GM18951 (cell line): ENCODE results near the gene FNDC1.

Experiments
- POLR2A ChIP-seq: IDR thresholded peaks from 4 replicates; pipeline ENCODE4 v1.6.1; 2011; ENCODE audit warnings: mild to moderate bottlenecking; ENCODE audit not compliant: insufficient read length, insufficient read depth; ENCODE audit errors: extremely low read depth
- in situ Hi-C: fragments of 300-500 bp; cut with MboI; formaldehyde crosslinking; loops from one replicate; pipeline ENCODE4 v1.12.0; 2022; ENCODE audit warnings: low sequenced_read_pairs, mixed read lengths, inconsistent platforms; ENCODE audit not compliant: unreplicated experiment

The FNDC1 gene

GRCh38 chr6:159204605-159205004 lies 35.4 kb downstream of the FNDC1 start:
- in situ Hi-C loops, result no loop called here
- no peak for TF ChIP-seq POLR2A

DNA sequence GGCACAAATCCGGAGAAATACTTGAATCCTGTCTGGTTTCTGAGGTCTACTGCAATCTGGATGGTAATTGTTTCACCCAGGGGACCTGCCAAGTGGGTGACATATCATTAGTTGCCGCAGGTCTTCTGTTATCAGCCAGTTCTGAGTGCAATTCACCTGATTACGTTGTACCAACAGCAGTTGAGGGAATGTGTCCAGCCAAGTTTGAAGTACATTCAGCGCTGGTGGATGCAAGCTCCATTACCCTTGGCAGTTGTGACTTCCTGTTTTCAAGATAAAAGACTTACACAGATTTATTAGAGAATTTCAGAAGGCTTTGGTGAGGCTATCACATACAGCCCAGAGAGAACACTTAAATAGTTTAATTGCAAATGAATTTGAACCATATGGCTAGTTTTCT lies 42.8 kb downstream of the FNDC1 start:
- in situ Hi-C loops, result no loop called here
- TF ChIP-seq POLR2A, result no peak

DNA sequence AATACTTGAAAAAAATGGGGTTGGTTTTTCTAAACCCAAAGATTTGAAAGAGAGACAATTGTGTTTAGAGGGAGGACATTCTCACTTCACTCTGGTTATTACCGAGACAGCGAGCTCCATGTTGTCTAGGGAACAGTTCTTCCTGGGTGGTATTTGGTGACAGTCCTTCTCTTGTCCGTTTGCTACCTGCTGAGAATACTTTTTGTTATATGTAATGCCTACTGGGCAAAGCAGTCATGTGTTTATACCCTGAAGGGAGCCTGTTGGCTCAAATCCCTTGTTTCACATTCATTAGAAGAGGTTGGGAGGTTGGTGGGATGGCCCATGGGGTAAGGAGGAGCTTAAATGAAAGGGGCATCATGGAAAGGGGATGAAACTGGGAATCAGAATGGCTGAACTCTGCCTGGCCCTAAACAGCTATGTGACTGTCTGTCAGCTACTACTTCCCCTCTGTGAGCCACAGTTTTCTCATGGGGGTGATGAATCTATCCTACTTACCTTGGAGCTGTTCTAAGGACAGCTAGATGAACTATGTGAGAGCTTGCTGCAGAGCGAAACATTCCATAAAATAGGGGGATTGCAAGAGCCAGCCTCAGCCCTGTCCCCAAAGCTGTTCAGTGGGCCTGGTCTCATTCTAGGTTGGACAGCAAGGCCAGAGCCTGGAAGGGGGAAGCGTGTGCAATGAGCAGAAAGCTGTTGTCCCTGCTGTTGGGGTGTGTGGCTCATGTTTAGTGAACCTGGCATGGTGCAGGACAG lies 43.5 kb downstream of the FNDC1 start:
- in situ Hi-C loops, result no loop called here
- TF ChIP-seq POLR2A, result no peak

DNA sequence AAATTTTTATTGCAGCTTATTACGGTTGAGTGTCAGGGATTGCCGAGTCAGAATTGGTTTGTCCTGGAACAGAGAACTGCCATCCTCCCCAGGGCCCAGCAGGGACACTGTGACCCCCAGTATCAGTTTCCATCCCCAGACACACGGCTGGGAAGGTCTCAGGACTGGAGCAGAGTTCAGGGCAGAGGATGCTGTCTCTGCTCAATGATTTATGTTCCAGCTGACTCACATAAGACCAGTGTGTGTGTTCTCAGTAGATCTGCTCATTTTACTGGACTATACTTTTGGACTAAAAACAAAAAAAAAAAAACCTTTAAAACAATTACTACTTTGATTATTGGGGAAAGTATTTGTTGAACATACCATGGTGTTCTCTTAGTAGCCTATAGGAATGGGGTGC lies 44.2 kb downstream of the FNDC1 start:
- in situ Hi-C loops, result no loop called here
- no peak for TF ChIP-seq POLR2A

- no peak for TF ChIP-seq POLR2A
- in situ Hi-C loops, result no loop called here
Measured at GRCh38 chr6:159214281-159214680, 45.1 kb downstream of the FNDC1 start.

DNA sequence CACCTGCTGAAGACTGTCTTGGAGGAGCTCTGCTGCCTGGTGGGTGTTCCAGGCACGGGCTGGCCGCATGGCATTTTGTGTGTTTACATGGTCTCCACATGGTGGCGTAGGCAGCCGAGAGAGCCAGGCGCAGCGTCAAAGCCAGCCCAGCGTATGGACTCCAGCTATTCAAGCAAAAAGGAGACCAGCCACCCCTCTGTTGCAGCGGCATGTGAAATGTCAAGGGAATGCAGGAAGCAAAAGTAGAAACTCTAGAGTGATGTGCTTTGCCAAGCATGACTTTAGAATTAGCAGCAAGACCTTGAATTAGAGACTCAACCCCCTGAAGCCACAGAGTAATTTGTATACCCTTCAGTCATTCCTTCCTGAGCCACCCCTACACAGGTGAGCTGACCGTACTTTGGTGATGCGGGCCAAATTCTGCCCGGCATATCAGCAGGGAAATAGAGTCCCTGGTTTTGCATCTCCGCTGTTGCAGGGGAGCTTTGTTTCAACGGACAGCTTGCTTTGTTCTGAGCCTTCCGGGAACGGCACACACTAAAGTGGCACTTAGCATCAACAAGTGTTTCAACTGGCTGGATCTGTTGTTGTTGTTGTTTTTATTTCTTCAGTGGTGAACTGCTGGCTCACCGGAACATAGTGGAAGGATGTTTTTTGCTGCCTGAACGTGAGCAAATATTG lies 48.5 kb downstream of the FNDC1 start:
- TF ChIP-seq POLR2A, result no peak
- in situ Hi-C loops, result no loop called here

DNA sequence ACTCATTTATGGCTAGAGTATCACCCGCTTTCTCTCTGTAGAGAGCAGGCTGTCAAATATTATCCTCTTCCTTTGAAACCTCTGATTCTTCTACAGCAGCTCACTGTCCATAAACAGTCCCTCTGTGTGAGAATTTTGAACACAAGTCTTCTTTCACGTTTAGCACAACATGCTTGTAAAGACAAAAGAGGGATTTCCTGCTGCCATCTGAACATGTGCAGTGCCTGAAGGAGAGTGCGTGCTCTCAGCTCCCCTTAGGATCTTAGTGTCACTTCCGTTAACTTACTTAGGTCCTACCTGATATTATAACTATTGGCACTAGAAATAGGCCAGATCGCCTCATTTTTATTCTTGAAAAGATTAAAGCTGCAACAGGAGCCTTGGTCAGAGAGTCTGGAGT lies 50.9 kb downstream of the FNDC1 start:
- TF ChIP-seq POLR2A, result no peak
- in situ Hi-C loops, result no loop called here

DNA sequence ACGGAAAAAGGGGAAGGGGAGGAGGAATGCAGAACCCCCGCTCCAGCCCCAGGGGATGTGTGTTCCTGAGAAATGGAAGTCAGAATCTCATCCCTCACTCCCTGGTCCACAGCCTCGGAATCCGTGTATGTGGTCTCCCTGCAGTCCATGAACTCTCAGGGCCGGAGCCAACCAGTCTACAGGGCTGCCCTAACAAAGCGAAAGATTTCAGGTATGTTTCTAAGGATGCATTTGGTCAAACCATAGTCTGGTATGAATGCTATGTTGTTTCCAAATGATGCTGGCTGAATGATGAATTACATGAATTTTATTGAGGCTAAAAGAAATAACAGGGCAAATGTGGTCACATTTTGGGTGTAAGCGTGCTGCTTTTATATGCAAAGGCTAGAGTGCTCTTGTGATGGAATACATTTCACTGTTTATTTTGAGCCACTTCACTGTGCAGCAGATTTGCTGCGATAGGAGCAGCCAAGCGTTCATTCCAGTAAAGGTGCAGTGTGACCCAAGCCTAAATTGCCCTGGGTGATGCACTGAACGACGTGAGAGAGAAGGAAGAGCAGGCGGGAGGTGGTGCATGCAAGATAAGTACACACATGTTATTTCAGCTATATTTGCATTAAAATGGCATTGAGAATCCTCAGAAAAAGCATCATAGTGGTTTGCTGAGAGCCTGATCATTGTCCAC lies 52.4 kb downstream of the FNDC1 start:
- in situ Hi-C loops, result no loop called here
- no peak for TF ChIP-seq POLR2A

DNA sequence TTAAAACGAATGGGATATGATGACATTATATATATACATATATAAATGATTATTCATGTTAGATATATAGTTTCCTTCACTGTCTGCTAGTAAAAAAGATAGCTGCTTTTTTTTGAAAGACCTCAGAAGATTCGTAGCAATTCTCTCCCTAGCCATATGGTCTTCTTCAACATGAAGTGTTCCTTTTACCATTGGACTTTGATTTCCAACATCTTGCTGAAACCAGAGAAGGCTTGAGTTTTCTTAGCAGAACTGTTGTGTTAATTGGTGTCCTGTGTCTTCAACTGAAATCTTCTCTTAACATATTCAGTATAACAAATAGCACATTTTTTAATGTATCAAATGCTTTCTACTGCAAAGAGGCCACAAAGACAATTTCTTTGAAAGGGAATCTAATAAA lies 55.3 kb downstream of the FNDC1 start:
- in situ Hi-C loops, result no loop called here
- no peak for TF ChIP-seq POLR2A

GRCh38 chr6:159229651-159230051 lies 60.5 kb downstream of the FNDC1 start:
- TF ChIP-seq POLR2A, result no peak
- in situ Hi-C loops, result no loop called here

GRCh38 chr6:159232106-159232645 lies 63.0 kb downstream of the FNDC1 start:
- in situ Hi-C loops, result no loop called here
- TF ChIP-seq POLR2A, result no peak

DNA sequence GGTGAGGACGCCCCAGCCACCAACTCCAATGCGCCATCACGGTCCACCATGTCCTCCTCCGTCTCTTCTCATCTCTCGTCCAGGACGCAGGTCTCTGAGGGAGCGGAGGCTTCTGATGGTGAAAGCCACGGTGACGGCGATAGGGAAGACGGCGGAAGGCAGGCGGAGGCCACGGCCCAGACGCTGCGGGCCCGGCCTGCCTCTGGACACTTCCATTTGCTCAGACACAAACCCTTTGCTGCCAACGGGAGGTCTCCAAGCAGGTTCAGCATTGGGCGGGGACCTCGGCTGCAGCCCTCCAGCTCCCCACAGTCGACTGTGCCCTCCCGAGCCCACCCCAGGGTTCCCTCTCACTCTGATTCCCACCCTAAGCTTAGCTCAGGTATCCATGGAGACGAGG lies 63.6 kb downstream of the FNDC1 start:
- no peak for TF ChIP-seq POLR2A

DNA sequence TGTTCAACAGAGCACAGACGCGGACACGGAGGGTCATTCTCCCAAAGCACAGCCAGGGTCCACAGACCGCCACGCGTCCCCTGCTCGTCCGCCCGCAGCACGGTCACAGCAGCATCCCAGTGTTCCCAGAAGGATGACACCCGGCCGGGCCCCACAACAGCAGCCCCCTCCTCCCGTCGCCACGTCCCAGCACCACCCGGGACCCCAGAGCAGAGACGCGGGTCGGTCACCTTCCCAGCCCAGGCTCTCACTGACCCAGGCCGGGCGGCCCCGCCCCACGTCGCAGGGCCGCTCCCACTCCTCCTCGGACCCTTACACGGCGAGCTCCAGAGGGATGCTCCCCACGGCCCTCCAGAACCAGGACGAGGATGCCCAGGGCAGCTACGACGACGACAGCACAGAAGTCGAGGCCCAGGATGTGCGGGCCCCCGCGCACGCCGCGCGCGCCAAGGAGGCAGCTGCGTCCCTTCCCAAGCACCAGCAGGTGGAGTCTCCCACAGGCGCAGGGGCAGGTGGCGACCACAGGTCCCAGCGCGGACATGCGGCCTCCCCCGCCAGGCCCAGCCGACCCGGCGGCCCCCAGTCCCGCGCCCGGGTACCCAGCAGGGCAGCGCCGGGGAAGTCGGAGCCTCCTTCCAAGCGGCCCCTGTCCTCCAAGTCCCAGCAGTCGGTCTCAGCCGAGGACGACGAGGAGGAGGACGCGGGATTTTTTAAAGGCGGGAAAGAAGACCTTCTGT lies 64.3 kb downstream of the FNDC1 start:
- TF ChIP-seq POLR2A, result no peak
- in situ Hi-C loops, result no loop called here

More for the DNA sequence above, 63.6 kb downstream of the FNDC1 start:
- in situ Hi-C loops, result no loop called here
